Femur (tissue), 1 donor: ENCODE data around the gene HSP90AB1.

ENCODE experiments used
- DNase-seq: peaks from one replicate; pipeline ENCODE4 v3.0.0-alpha.2; 2017

HSP90AB1 gene

DNA sequence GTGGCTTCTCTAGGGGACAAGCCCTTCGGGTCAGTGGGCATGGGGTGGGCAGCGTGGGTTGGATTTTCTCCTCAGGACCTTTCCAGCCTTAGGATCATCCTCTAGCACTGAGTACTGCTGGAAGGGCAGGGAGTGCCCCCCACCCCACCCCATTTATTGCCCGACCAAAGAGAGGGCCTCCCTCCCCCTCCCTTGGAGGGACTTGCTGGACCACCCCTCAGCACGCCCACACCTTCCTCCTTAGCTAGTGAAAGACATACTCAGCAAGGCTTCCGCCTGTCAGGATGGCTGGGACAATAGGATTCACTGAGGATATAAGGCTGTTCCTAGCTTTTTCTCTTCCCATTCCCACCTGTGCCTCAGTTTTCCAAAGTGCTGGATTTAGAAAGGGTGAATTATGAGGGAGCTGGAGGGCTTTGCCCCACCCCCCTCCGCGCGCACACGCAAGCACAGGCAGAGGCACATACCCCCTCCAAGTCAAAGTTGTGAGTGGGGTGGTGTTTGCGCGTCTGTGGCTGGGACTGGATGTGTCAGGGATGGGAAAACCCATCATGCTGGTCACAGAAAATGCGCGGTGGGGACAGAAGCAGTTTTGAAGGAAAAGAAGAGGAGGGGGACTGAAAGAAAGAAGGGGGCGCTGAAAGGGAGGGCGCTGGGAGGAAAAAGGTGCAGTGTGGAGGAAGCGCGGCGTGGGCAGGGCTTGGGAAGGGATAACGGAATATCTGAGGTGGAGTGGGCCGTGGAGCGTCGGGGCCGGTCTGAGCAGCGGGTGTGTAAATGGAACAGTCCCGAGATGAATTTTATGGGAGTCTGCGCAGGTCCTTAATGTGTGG is 24.2 kb upstream of the HSP90AB1 start:
- peak; percentile 59 for DNase-seq

GRCh38 chr6:44223319-44224028 is 23.4 kb upstream of the HSP90AB1 start, which contains the start of gene SLC29A1:
TSS of gene SLC29A1 (plus strand) at chr6:44223595. CDS start at chr6:44227314, 3,719 bp downstream.
- DNase-seq, result peak; percentile 91

DNA sequence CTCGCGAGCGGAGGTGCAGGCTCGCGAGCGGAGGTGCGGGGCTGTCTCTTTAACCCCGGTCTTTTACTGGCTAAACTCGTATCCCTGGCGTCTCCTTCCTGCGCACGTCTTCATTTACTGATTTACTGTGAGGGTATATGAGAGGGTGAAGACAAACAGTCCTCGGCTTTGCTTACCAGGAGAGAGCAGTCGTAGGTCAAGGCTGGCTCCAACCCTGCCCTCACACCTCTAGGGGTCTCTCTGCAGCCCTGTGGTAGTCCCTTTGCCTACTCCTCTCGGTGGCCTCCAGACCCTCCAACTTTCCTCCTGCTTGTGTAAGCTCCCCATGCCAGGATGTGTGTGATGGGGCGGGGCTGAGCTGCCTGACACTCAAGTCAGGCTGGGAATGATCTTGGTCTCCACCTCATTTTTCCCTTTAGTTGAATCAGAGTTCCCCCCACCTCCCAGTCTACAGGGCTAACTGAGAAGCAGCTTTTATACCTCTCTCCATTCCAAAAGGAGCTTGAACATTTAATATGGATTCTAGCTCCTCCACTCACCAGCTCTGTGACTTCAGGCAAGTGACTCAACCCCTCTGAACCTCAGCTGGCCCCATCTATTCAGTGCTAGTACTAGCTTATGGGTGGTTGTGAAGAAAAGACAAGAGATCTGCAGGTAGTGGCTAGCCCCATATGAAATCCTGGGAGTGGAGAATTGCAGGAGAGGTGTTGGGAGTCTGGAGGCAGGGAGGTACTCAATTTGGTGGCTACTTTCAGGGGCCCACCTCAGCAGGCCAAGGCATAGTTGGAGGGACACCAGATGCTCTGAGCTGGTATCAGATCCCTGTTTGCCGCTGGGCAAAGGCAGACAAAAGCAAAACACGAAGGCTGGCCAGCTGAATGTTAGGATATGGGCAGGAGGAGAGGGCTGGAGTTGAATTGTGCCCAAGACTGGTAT is 22.6 kb upstream of the HSP90AB1 start:
- no peak for DNase-seq

DNA sequence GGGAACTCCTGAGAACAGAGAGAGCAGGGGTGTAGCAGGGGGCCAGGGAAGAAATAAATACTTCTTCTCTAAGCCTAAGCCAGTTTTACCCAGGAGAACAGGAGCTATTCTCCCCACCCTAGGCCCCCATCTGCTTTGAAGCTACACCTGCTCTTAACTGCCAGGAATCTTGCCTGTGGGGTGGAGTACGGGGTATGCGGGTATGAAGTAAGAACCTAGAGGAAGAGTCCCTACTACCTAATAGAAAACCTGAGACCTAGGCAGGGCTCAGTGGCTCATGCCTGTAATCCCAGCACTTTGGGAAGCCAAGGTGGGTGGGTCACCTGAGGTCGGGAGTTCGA is 22.0 kb upstream of the HSP90AB1 start:
- DNase-seq, result no peak

DNA sequence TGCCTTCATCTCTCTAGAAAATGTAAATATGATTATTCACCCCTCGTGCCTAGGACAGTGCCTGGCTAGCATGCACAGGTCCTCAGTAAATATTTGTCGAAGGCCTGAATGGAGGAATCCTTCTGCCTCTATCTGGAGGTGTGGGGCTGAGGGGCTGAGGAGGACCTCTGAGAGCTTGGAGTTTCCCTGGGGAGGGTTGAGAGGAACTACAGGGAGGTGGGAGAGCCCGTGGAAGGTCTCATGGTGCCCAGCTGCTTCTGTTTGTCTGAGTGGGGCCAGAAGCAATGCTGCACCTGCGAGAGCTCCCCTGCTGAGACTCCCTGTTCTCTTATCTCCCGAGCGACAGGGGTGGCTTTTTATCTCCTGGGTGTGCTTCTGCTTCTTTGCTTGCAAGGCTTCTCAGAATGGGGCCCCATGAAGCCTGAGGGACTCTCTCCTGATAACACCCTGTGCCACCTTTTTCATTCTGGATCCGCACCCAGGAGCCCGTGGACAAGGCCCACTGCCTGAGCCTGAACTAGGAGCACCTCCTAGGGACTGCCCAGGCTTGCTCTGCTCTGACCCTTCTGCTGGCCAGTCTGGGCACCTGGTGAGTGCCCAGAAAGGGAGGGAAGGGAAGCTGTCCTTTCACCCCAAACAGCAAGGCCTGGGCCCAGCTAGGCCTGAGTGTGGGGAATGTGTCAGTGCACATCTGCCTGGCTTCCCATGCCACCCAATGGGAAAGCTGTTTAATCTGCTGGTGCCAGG is 21.1 kb upstream of the HSP90AB1 start:
- no peak for DNase-seq

DNA sequence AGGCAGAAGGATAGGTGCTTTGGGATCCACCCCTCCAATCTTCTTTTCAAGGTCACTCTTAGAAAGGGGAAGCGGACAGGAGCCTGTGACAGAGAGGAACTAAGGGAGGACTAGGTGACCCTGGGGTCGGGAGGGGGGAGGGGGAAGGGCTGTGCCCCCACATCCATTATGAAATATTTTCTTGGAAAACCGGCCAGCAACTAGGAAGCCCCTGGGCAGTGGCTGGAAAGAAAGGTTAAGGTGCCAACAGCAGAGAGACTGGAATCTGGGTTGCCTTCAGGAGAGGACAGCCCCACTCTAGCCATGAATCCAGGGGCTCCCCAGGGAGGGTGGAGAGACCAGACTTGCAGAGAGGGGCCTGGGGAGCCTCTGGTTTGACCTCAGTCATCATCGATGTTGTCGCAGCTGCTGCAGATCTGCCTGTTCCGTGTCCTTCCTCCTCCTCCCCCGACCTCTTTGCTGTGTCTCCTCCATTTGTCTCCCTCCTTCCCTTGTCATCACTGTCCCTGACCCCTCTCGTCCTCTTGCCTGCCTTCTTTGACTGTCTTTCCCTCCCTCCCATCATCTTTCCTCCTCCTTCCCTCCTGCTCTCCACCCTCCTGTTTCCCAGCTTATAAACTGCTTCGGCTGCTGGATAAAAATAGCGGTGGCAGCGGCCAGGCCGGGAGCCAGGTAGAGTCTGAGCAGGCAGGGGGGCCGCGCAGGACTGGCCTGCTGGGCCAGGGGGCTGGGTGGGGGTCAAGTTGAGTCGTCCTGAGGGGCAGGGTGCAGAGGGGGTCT is 20.3 kb upstream of the HSP90AB1 start:
- peak; percentile 65 for DNase-seq

GRCh38 chr6:44227148-44227793 is 19.6 kb upstream of the HSP90AB1 start:
- DNase-seq, result peak; percentile 53

GRCh38 chr6:44228031-44228430 is 18.9 kb upstream of the HSP90AB1 start:
- no peak for DNase-seq

DNA sequence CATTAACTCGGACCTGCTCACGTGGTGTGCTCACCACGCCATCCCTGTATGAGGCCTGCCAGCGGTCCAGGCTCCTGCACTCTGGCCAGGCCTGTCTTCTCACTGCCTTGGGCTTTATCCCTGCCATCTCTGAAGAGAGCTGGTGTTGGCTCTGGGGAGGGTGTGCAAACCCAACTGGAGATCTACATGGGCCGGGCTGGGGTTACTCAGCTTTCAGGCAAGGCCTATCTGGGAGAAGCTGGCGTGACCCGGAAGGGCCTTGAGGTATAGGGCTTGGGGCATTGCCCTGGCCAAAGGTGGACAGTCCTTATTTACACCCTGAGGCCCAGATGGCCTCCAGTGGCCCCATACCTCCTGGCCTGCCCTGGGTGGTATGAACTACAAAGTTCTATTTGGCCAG is 18.5 kb upstream of the HSP90AB1 start:
- DNase-seq, result no peak

- DNase-seq, result no peak
Observed at GRCh38 chr6:44228836-44229235, 18.1 kb upstream of the HSP90AB1 start.

DNA sequence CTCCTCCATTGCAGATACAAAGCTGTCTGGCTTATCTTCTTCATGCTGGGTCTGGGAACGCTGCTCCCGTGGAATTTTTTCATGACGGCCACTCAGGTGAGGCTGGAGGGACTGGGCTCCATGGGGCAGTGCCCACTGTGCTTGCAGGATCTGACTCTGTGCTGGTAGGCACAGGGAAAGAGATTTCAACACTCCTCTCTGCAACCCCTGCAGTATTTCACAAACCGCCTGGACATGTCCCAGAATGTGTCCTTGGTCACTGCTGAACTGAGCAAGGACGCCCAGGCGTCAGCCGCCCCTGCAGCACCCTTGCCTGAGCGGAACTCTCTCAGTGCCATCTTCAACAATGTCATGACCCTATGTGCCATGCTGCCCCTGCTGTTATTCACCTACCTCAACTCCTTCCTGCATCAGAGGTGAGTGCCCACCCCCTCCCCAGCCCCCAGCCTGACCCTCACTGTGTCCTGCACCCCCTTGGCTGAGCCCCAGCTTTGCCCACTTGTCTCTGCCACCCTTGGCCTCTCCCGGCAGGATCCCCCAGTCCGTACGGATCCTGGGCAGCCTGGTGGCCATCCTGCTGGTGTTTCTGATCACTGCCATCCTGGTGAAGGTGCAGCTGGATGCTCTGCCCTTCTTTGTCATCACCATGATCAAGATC is 17.4 kb upstream of the HSP90AB1 start:
- peak; percentile 12 for DNase-seq

DNA sequence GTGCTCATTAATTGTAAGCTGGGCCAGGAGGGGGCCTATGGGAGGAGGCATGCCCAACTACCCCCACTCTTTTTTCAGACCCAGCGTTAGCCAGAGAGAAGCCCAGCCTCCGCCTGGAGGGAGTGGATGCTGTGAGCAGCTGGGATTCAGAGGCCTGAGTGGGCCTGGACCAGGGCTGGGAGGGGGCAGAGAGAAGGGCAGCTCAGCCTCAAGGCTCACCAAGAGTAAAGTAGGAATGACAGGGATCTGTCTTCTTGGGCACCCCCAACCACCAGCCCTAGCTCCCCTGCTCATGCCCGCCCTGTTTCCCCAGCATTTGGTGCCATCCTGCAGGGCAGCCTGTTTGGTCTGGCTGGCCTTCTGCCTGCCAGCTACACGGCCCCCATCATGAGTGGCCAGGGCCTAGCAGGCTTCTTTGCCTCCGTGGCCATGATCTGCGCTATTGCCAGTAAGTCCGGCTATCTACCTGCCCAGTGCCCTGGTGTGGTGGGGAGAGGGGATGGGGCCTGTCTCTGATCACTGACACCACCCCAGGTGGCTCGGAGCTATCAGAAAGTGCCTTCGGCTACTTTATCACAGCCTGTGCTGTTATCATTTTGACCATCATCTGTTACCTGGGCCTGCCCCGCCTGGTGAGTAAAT is 16.7 kb upstream of the HSP90AB1 start:
- peak; percentile 3 for DNase-seq

DNA sequence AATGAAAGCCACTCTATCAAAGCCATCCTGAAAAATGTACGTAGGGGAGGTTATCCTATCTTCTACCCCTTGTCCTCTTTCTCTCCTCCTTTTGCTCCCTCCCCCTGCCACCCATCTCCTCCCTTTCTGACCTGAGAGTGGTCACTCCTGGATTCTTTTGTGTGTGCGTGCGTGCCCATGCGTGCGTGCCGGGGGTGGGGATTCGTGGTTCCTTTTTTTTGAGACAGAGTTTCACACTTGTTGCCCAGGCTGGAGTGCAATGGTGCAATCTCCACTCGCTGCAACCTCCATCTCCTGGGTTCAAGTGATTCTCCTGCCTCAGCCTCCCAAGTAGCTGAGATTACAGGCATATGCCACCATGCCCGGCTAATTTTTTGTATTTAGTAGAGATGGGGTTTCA is 15.5 kb upstream of the HSP90AB1 start:
- peak; percentile 15 for DNase-seq

DNA sequence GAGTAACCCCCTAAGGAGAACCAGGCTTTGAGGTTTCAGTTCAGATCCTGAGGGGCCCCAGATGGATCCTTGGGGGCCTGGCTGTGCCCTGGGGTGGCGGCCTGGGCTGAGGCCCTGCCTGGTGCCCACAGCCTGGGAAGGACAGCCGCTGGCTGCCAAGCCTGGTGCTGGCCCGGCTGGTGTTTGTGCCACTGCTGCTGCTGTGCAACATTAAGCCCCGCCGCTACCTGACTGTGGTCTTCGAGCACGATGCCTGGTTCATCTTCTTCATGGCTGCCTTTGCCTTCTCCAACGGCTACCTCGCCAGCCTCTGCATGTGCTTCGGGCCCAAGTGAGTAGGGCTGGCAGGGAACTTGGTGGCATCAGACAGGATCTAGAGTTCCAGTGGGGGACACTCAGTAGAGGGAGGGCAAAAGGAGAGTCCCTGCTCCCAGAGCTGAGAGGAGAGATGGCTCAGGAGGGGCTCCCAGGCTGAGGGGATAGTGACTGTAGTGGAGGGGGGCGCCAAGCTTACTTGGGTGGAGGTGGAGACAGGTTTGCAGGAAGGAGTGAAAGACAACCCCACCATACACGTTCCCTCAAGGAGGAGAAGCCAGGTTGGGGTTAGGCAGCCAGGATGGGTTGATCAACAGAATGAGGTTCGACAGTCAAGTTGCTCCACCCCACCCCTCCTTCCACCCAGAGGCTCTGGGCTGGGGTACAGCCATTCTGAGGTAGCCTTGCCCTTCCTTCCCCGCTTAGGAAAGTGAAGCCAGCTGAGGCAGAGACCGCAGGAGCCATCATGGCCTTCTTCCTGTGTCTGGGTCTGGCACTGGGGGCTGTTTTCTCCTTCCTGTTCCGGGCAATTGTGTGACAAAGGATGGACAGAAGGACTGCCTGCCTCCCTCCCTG is 14.0 kb upstream of the HSP90AB1 start:
- peak; percentile 23 for DNase-seq

DNA sequence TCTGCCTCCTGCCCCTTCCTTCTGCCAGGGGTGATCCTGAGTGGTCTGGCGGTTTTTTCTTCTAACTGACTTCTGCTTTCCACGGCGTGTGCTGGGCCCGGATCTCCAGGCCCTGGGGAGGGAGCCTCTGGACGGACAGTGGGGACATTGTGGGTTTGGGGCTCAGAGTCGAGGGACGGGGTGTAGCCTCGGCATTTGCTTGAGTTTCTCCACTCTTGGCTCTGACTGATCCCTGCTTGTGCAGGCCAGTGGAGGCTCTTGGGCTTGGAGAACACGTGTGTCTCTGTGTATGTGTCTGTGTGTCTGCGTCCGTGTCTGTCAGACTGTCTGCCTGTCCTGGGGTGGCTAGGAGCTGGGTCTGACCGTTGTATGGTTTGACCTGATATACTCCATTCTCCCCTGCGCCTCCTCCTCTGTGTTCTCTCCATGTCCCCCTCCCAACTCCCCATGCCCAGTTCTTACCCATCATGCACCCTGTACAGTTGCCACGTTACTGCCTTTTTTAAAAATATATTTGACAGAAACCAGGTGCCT is 13.3 kb upstream of the HSP90AB1 start:
- no peak for DNase-seq

GRCh38 chr6:44234101-44235025 is 12.5 kb upstream of the HSP90AB1 start:
- peak; percentile 90 for DNase-seq

GRCh38 chr6:44235269-44235668 is 11.6 kb upstream of the HSP90AB1 start:
- no peak for DNase-seq
